Transverse colon (tissue), 4 donors: Measurements from ENCODE around the gene CHRNA9. TPM values are rescaled to one million over a fixed set of nuclear protein-coding genes. Genes with fewer than 3 reads are reported as not detected.

Experiments
- DNase-seq: peaks from one replicate; pipeline ENCODE4 v3.0.0-alpha.2; 2019
- H3K27ac ChIP-seq, 4 donors: fragments of 200-600 bp; sonication (generic); 2 replicates each; pipeline ENCODE4 v1.5.1; 2016 to 2018; ENCODE audit warnings: inconsistent platforms in 4 of 4
- H3K27me3 ChIP-seq: fragments of 200-600 bp; sonication (generic); 2 replicates; pipeline ENCODE4 v1.5.1; 2017; ENCODE audit warnings: inconsistent platforms
- H3K36me3 ChIP-seq, 4 donors: fragments of 200-600 bp; sonication (generic); 2 replicates each; pipeline ENCODE4 v1.5.1; 2017 to 2019; ENCODE audit warnings: inconsistent platforms in 4 of 4
- H3K4me1 ChIP-seq, 4 donors: fragments of 200-600 bp; sonication (generic); 2 replicates each; pipeline ENCODE4 v1.5.1; 2017 to 2020; ENCODE audit warnings: inconsistent platforms in 4 of 4
- H3K4me3 ChIP-seq, 4 donors: fragments of 200-600 bp; sonication (generic); 1 replicate in 1 of 4; 2 replicates in 3 of 4; pipeline versions ENCODE4 v1.5.1 to v1.6.1; 2017 to 2019; ENCODE audit warnings: inconsistent platforms in 4 of 4
- H3K9me3 ChIP-seq, 2 donors: fragments of 200-600 bp; sonication (generic); 2 replicates each; pipeline ENCODE4 v1.5.1; 2017 to 2019; ENCODE audit warnings: inconsistent platforms in 2 of 2
- CTCF ChIP-seq, 5 experiments: fragments of 200-600 bp in 3 of 5; fragments of 450-650 bp in 2 of 5; sonication (generic) in 3 of 5; IDR thresholded peaks; 1 replicate in 2 of 5; 2 replicates in 3 of 5; pipeline ENCODE4 v1.5.1; 2016 to 2017; ENCODE audit warnings: antibody characterized with exemption in 5 of 5, inconsistent platforms in 3 of 5, mild to moderate bottlenecking in 2 of 5, moderate library complexity in 1 of 5
- EP300 ChIP-seq: sonication (generic); formaldehyde crosslinking; IDR thresholded peaks from one replicate; pipeline ENCODE4 v1.6.1; 2017; ENCODE audit warnings: antibody characterized with exemption, low read depth
- POLR2A ChIP-seq: fragments of 450-650 bp; IDR thresholded peaks from one replicate; pipeline ENCODE4 v1.6.1; 2016; ENCODE audit warnings: antibody characterized with exemption, mild to moderate bottlenecking, moderate library complexity
- POLR2AphosphoS5 ChIP-seq, 3 donors: sonication (generic); formaldehyde crosslinking; IDR thresholded peaks; one replicate each; pipeline ENCODE4 v1.6.1; 2016; ENCODE audit warnings: antibody characterized with exemption in 3 of 3
- WGBS, 2 donors: methylation state at CpG; one replicate each; pipeline ENCODE4 v1.1.5; 2018; ENCODE audit warnings: low coverage in 1 of 2; 5-methylcytosine and 5-hydroxymethylcytosine counted together
- in situ Hi-C, 4 donors: fragments of 200-750 bp; cut with MboI; loops; one replicate each; pipeline versions ENCODE4 v1.15.0 to v1.15.1; 2017; ENCODE audit warnings: low sequenced_read_pairs in 3 of 4, low pct_ligation_motif_present in 1 of 4, low pct_unique_long_range_greater_than_20kb in 1 of 4
- intact Hi-C: fragments of 100-400 bp; cut with DNase I; formaldehyde crosslinking; loops from one replicate; pipeline ENCODE4 v1.15.1; 2023; ENCODE audit warnings: low total_unique reads
- total RNA-seq, 4 donors: library from RNA; depleted of rRNA; stranded (reverse); fragments of >200 nt; gene quantifications; one replicate each; pipeline ENCODE4 v1.1.0, GENCODE V29; 2016

The CHRNA9 gene
- total RNA-seq, 4 donors from 2014 or later: not detected

GRCh38 chr4:40305328-40306170, 29.6 kb upstream of the CHRNA9 start:
- Histone ChIP-seq H3K27ac (peak overlapping the region; percentile 0 to 28 (median 4)), H3K4me1 (peaks cover 0 to 18% (median 3%) of the 10 kb centered on the region in 4 donors), H3K27me3 (no peaks in the 10 kb centered on the region), H3K9me3 (no peaks in the 10 kb centered on the region), H3K36me3 (no peaks in the 10 kb centered on the region), H3K4me3 (no peak overlapping the region)
- WGBS, 2 donors: 74 to 77% methylated on average over 6 to 13 of the region's 13 CpGs
- peak; percentile 44 for DNase-seq
- in situ Hi-C loops: loop anchor here in 1 of 4 donors (25.0 kb wide), 2 partner anchors 143 to 243 kb away; partner anchors contain the start of gene N4BP2
- intact Hi-C loops: no loop called here
- TF ChIP-seq POLR2A: no peak

- Histone ChIP-seq H3K4me1 (peaks cover 0 to 18% (median 3%) of the 10 kb centered on the region in 4 donors), H3K36me3 (no peaks in the 10 kb centered on the region), H3K27ac (peak overlapping the region; percentile 0 to 28 (median 4)), H3K9me3 (no peaks in the 10 kb centered on the region), H3K4me3 (no peak overlapping the region), H3K27me3 (no peaks in the 10 kb centered on the region)
- WGBS, 2 donors: 68 to 75% methylated on average over 2 to 3 of the region's 3 CpGs
- DNase-seq: no peak
- intact Hi-C loops: no loop called here
- in situ Hi-C loops: loop anchor here in 1 of 4 donors (25.0 kb wide), 2 partner anchors 144 to 244 kb away; partner anchors contain the start of gene N4BP2
- TF ChIP-seq EP300: no peak
- no peak for TF ChIP-seq POLR2AphosphoS5 (IDR thresholded peaks at IDR 0.05)
- no peak for TF ChIP-seq CTCF (IDR thresholded peaks at IDR 0.05)
- no peak for TF ChIP-seq POLR2A
Observed at GRCh38 chr4:40306226-40306625, 28.9 kb upstream of the CHRNA9 start.

GRCh38 chr4:40306976-40307375, 28.2 kb upstream of the CHRNA9 start:
- TF ChIP-seq POLR2A (no peak), EP300 (no peak), CTCF (IDR thresholded peaks at IDR 0.05) (no peak), POLR2AphosphoS5 (IDR thresholded peaks at IDR 0.05) (no peak)
- Histone ChIP-seq H3K27ac (peak overlapping the region; percentile 57 to 67 (median 61)), H3K4me1 (peaks cover 0 to 21% (median 4%) of the 10 kb centered on the region in 4 donors), H3K4me3 (no peak overlapping the region), H3K36me3 (no peaks in the 10 kb centered on the region), H3K27me3 (no peaks in the 10 kb centered on the region), H3K9me3 (no peaks in the 10 kb centered on the region)
- in situ Hi-C loops: loop anchor here in 1 of 4 donors (25.0 kb wide), 2 partner anchors 145 to 245 kb away; partner anchors contain the start of gene N4BP2
- intact Hi-C loops: no loop called here
- no peak for DNase-seq
- WGBS, 2 donors: 78% methylated on average over 3 of the region's 3 CpGs; no CpG with 5 or more reads in 1 of the 2 donors

GRCh38 chr4:40307627-40308497, 27.3 kb upstream of the CHRNA9 start:
- Histone ChIP-seq H3K4me1 (peaks cover 0 to 21% (median 5%) of the 10 kb centered on the region in 4 donors), H3K27me3 (no peaks in the 10 kb centered on the region), H3K4me3 (no peak overlapping the region), H3K36me3 (no peaks in the 10 kb centered on the region), H3K9me3 (no peaks in the 10 kb centered on the region), H3K27ac (peak overlapping the region; percentile 57 to 67 (median 61))
- WGBS, 2 donors: 60% methylated on average over 5 to 15 of the region's 15 CpGs
- intact Hi-C loops: no loop called here
- in situ Hi-C loops: loop anchor here in 1 of 4 donors (25.0 kb wide), 2 partner anchors 146 to 246 kb away; partner anchors contain the start of gene N4BP2
- no peak for TF ChIP-seq POLR2A
- TF ChIP-seq POLR2AphosphoS5 (IDR thresholded peaks at IDR 0.05): peak in 1 of 3 donors; percentile 16
- DNase-seq: peak; percentile 65
